OCI-LY7 (cell line): ENCODE results near the gene CDH23.

Experiments used
- EZH2phosphoT487 ChIP-seq: fragments of 200-600 bp; sonication (generic); IDR thresholded peaks from 2 replicates; pipeline ENCODE4 v1.6.1; 2018; ENCODE audit warnings: low read depth, borderline replicate concordance, mild to moderate bottlenecking, mixed run types, antibody characterized with exemption, low read length, moderate library complexity, mixed read lengths
- TF ChIP-seq, protein P1 (sequence below): fragments of 200-600 bp; sonication (generic); conservative IDR thresholded peaks from 2 replicates; pipeline ENCODE4 v1.5.1; 2014; ENCODE audit warnings: mild to moderate bottlenecking, antibody characterized with exemption, low read length, moderate library complexity, mixed read lengths

GRCh38 chr10:71725249-71725648 lies 328.5 kb downstream of the CDH23 start:
- TF ChIP-seq, protein P1, sequence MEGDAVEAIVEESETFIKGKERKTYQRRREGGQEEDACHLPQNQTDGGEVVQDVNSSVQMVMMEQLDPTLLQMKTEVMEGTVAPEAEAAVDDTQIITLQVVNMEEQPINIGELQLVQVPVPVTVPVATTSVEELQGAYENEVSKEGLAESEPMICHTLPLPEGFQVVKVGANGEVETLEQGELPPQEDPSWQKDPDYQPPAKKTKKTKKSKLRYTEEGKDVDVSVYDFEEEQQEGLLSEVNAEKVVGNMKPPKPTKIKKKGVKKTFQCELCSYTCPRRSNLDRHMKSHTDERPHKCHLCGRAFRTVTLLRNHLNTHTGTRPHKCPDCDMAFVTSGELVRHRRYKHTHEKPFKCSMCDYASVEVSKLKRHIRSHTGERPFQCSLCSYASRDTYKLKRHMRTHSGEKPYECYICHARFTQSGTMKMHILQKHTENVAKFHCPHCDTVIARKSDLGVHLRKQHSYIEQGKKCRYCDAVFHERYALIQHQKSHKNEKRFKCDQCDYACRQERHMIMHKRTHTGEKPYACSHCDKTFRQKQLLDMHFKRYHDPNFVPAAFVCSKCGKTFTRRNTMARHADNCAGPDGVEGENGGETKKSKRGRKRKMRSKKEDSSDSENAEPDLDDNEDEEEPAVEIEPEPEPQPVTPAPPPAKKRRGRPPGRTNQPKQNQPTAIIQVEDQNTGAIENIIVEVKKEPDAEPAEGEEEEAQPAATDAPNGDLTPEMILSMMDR = no peak
- no peak for TF ChIP-seq EZH2phosphoT487
